ENCODE results near the gene ESR2.

GRCh38 chr14:64040044-64040443, 254.1 kb downstream of the ESR2 start:
- TF ChIP-seq TAF1 (IDR thresholded peaks at IDR 0.05; ENCODE audit: borderline replicate concordance, low read depth, low read length) (no peak), POLR2AphosphoS5 (IDR thresholded peaks at IDR 0.05; ENCODE audit: low read depth, low read length) (no peak)
